Effector CD8-positive, alpha-beta T cell (primary cell): ENCODE results near the gene LSM11.

Experiments
- DNase-seq: peaks from one replicate; lab custom pipeline; 2025; lab: John Stamatoyannopoulos, UW

The LSM11 gene

DNA sequence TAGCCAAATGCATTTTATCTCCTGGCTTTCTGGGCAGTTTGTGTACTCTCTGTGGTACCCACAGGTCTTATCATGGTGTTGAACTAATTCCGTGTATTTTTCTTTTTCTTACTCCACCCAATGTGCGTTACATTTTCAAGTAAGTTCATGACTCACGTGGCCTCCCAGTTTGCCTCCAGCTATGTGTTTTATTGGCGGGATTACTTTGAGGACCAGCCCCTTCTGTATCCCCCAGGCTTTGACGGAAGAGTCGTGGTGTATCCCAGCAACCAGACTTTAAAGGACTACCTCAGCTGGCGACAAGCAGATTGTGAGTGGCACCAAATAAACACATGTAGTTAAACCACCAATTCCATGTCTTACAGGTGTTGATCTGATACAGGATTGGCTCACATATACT, 9.1 kb upstream of the LSM11 start:
- no peak for DNase-seq

DNA sequence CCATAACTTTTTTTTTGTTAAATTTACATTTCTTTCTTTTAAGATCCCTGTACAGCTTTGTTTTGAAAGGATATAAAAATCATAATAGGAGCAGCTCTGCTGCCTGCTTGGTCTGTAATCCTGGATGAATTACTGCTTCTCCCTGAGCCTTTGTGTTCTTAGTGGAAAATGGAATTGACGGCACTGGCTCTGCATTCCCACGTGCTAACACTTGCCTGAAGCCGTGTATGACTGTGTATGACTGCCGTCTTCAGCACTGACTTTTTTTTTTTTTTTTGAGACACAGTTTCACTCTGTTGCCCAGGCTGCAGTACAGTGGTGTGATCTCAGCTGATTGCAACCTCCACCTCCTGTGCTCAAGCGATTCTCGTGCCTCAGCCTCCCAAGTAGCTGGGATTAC, 7.5 kb upstream of the LSM11 start:
- no peak for DNase-seq

GRCh38 chr5:157739388-157740228, 3.9 kb upstream of the LSM11 start:
- no peak for DNase-seq

- no peak for DNase-seq
Measured at GRCh38 chr5:157740229-157740610, 3.3 kb upstream of the LSM11 start.

DNA sequence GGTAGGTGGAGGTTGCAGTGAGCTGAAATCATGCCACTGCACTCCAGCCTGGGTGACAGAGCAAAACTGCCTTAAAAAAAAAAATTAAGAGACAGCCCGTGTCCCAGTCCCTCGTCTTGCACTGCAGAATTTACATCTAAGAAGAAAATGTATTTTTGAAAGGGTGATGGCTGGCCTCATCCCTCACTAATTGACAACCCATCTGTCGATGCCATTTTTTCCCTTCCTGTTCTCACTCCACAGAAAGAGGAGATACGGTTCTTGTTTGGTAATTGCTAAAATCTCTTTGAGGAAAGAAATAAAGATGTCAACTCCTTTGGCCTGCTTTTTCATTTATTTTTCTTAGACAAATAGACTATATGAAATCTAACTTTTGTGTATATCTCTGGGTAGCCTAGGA, 2.4 kb upstream of the LSM11 start:
- no peak for DNase-seq

DNA sequence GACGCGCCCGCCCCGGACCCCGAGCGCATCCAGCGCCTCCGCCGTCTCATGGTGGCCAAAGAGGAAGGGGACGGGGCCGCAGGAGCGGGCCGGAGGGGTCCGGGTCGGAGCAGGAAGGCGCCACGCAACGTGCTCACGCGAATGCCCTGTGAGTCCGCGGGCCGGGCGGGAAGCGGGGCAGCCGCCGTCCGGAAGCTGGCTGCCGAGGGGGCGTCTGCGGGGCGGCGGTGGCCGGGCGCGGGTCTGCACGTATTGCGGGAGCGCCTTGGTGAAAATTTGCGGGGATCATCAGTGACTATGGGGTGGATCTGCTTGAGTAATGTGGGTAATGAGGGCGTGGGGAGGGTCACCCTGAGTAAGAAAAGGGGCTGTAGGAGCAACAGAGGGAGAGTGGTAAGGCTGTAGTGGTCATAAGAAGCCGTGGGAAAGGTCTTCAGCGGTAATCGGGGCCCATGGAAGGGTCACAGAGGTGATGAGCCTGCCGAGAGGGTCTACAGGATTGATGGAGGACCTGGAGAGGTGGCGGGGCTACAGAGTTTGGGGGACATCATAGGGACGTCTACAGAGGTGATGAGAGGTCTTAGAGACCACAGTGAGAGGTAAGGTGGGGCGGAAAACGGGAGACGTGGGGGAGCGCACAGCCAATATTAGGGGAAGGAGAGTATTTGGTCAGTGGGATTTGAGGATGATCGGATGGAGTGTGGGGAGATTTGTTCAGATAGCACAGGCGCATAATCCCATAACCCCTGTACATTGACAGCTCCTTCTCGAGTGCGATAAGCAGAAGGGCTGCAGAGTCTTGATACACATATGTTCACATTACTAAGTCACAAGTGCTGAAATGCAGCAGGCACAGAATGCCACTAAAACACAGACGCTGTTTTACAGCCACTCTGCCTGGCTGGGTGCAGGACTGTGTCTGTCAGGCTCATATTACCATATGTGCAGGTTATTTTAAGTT, 819 bp downstream of the LSM11 start:
- DNase-seq: peak; percentile 5

DNA sequence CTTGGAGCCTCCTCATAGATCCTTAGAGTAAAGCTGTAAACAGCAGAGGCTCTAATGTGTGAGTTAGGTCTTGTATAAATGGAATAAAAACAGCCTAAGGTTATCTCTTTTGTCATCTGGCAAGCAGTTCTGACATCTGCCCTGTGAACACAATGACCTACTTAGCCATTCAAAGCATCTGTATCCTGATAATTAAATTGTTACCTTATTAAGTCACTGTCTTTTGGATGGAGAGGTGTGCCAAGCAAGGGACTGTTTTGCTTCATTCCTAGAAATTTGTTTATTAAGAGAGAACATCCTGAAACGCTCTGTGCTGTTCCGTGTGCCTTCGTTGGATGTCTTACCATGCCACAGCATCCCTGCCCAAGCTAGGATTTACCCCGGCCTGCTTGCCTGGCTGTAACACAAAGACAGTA, 1.5 kb downstream of the LSM11 start:
- DNase-seq: no peak

DNA sequence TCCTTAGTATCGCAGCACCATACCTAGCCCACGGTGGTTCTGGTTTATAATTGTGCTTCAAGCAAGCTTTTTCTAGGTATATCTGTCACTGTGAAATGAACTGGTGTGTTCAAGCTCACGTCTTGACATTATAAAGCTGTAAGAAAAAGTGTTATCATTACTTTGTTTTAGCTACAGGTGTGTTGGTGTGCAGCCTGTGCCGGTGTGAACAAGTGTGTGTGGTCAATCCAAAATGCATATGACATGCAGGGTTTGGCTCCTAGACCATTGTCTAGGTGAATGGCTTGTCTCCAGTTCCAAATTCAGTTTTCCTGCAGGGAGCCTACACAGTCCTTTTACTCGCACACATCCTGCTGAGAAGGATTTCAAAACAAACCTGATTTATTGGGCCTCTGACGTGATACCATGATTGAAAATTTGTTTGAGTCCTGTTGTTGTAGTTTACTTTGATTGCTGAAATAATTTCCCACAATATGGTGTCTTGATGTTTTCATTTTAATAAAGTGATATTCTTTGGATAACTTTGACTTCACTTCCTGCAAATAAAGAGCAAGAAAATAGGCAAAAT, 3.7 kb downstream of the LSM11 start:
- no peak for DNase-seq

- DNase-seq: no peak
Measured at GRCh38 chr5:157747766-157748700, 4.5 kb downstream of the LSM11 start.

DNA sequence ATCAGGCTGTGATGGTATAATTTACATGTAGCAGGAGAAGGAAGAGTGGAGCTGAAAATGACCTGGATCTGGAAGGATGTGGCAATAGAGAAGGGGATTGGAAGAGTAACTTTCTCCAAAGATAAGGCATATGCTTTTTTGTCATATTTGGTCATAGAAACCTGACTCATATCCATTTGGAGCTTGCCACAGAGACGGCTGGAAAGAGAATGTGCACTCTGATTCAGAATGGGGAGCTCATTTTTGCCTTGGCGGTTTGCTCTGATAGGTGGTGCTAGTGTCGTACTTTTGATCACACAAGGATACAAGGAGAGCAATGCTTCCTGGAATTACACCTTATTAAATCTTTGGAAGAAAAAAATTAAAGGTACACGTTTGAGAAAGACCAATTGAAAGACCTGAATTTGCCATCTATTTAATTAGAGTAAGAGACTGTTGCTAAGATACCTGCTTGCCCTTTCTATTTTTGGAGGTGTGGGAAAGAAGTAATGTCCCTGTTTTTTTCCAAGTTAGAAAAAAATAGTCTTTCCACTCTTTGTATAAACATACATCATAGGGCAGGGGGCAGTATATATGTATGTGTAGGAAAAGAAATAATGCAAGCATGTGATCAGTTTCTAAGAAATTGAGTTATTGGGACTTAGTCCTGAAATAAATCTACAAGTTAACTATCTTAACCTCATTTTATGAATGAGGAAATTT, 5.4 kb downstream of the LSM11 start:
- no peak for DNase-seq

DNA sequence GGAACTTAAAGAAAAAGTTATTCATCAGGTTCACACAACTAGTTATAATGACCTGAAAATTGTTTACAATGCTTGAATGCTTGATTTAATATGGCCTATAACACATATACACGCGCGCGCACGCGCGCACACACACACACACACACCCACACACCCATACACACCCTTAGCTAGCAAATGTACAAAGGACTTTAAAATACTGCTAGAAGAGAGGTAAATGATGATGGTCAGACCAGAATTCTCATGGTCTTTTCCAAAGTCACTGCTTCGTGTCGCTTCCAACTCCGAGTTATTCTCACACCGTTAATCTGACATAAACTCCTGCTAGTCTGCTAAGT, 5.9 kb downstream of the LSM11 start:
- no peak for DNase-seq

DNA sequence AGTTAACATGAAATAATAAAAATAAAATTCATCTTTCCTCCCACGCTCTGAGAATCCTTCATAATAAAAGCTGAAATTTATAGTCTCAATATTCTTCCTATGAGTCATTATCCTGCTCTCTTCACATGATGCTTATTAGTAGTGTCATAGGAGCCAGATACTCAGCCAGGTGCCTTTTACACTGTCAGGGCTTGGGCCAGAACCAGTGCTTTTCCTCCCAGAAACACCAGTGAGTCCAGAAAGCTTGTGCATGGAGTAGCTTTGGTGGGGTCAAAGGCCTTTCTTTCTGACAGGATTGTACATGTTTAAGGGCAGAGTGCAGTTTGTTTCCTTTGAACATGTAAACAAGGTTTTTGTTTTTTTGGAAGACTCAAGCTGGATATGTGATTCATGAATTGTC, 6.8 kb downstream of the LSM11 start:
- no peak for DNase-seq

- DNase-seq: no peak
Measured at GRCh38 chr5:157756122-157756521, 12.6 kb downstream of the LSM11 start.

DNA sequence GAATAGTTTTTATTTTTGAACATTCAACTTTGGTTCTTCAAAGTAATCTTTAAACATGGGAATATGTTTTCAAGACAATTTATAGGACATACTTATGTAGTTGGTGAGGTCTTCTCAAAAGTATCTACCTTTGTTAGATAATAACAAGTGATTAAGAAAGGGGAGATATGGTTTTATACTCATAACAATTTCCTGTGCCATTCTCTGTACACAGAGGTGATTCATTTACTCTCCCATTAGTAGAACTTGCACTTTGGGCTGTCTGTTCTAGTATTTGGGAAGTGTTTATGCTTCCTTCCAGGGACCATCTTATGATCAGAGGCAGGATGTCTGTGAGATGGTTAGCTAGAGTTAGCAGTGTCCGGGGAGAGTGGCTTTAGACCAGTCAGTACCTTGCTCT, 15.2 kb downstream of the LSM11 start:
- DNase-seq: no peak

DNA sequence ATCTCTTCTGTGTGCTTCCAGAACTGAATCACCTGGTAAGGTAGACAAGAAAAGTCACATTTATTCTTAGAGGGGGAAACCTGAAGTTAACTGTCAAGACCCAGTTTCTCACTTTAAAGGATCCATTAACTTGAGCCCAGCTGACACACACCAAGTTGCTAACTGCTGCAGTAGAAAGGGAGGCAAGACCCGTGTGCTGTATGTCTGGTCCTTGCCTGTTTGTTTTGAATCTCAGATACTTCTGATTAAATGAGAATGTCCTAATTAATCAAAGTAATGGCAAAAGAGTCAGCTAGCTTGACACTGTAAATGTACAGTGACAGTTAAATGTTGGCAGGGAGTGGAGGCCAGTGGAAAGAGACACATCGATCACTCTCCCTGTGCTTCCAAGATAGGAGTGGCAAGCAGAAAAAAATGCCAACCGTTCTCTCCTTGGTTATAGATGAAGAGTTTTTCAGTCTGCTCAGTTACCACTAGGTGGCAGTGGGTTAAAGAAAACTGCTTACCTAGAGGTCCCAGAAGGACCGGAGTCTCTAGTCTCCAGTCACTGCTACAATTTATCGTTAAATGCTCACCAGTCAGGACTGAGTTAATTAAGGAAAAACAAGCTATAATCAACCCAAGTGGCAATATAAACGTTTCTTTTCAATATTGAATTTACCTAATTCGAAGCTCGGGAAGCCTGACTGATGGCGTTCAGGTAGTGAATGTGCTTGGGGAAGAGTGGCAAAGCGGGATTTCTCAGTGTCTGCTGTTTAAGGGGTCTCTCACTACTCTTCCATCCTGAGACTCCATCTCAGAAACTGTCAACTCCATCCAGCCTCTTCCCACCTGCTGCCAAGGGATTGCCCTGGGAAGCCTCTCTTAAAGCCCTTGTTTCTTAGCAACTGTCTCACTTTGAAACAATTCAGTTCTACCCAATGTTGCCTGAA, 18.4 kb downstream of the LSM11 start:
- DNase-seq: no peak

- no peak for DNase-seq
Measured at GRCh38 chr5:157764531-157764930, 21.0 kb downstream of the LSM11 start.

DNA sequence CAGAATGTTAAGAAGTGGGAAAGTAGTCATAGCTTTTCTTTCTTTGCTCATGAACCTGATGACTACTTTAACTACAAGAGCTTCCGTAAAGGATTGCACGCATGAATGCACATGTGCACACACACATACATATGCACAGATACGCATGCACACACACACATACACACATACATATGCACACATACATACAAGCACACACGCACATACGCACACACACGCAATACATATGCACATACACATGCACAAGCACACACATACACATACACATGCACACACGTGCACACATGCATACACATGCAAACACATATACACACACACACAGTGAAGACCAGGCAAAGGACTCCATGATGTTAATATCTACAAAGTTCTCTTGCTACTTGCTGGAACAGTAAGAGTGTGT, 22.9 kb downstream of the LSM11 start:
- DNase-seq: no peak

DNA sequence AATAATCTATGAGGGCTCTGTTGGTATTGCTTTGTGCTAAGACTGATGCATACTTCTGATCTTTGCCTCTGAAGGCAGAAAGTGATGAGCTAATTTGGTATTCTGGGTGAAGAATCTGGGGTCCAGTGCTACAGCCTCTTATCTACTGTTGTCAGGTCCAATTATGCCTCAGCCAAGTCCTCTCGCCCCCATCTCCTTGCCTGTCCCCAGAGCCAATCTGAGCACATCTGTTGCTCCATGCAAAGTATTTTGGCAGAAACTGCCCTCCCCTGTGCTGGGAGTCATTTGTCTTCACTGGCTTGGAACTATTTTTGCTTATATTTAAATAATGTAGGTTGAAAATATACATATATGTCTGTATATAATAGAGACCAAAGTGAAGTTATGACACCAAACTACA, 23.4 kb downstream of the LSM11 start:
- DNase-seq: no peak

GRCh38 chr5:157767689-157768088, 24.2 kb downstream of the LSM11 start:
- no peak for DNase-seq

DNA sequence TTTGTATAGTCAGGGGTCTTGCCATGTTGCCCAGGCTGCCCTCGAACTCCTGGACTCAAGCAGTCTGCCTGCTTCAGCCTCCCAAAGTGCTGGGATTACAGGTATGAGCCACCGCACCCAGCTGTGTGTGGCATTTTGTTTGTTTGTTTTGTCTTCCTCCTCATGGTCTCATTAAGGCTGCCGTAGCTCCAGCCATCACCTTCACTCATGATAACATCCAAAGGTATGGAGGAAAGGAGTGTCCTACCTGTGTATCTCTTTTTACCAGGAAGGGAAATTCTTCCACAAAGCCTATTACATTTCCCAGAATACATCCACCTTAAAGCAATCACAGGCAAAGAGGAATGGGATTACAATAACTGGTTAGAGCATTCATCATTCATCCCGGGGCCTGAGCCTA, 27.2 kb downstream of the LSM11 start:
- no peak for DNase-seq
